ENCODE data around the gene H1-8. TPM values are rescaled to one million over a fixed set of nuclear protein-coding genes. Genes with fewer than 3 reads are reported as not detected.
"Not testable (repeated sequence)": the region's sequence is repeated elsewhere in the genome, so short reads cannot be mapped to it uniquely, and the experiment has no call there.

The H1-8 gene
- total and polyA plus RNA-seq, 8 donors, result not detected

- TF ChIP-seq EP300 (IDR thresholded peaks at IDR 0.05) (no peak), POLR2AphosphoS5 (IDR thresholded peaks at IDR 0.05) (no peak), POLR2A (IDR thresholded peaks at IDR 0.05) (no peak)
- TF ChIP-seq, protein P1, sequence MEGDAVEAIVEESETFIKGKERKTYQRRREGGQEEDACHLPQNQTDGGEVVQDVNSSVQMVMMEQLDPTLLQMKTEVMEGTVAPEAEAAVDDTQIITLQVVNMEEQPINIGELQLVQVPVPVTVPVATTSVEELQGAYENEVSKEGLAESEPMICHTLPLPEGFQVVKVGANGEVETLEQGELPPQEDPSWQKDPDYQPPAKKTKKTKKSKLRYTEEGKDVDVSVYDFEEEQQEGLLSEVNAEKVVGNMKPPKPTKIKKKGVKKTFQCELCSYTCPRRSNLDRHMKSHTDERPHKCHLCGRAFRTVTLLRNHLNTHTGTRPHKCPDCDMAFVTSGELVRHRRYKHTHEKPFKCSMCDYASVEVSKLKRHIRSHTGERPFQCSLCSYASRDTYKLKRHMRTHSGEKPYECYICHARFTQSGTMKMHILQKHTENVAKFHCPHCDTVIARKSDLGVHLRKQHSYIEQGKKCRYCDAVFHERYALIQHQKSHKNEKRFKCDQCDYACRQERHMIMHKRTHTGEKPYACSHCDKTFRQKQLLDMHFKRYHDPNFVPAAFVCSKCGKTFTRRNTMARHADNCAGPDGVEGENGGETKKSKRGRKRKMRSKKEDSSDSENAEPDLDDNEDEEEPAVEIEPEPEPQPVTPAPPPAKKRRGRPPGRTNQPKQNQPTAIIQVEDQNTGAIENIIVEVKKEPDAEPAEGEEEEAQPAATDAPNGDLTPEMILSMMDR (IDR thresholded peaks at IDR 0.05), result no peak
- H3K4me1 ChIP-seq, result no peaks in the 10 kb centered on the region
Measured at GRCh38 chr3:129512595-129512994, 30.4 kb upstream of the H1-8 start.

DNA sequence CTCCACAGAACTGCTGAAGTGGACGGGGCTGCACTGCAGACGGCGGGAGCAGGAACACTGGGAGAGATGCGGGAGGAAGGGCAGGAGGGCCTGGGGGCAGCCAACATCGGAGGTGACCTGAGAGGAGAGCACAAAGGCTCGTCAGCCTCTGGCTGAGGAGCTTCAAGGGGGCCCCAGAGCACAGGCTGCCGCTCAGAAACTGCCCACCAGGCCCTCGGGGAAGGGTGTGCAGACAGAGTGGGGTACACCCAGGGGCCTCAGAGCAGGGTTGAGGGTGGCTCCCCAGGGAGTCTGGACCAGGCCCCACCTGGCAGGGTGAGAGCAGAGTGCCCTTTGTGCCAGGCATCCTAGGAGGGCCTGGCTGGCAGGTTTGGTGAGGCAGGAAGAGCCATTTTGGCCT lies 29.3 kb upstream of the H1-8 start:
- Histone ChIP-seq H3K36me3 (peaks cover 14 to 95% (median 87%) of the 10 kb centered on the region in 4 donors), H3K4me3 (no peak overlapping the region), H3K9me3 (no peaks in the 10 kb centered on the region), H3K4me1 (no peaks in the 10 kb centered on the region), H3K27me3 (no peaks in the 10 kb centered on the region), H3K27ac (no peak overlapping the region)
- no peak for DNase-seq
- intact Hi-C loops (cut with DNase I; ENCODE audit: low total_unique reads), result no loop called here
- WGBS, 5 donors, result 87 to 95% (median 93%) methylated on average over 8 of the region's 8 CpGs
- TF ChIP-seq POLR2AphosphoS5 (IDR thresholded peaks at IDR 0.05) (no peak), EP300 (IDR thresholded peaks at IDR 0.05) (no peak), POLR2A (IDR thresholded peaks at IDR 0.05) (no peak)
- TF ChIP-seq, protein P1 (IDR thresholded peaks at IDR 0.05), result no peak

More at GRCh38 chr3:129512595-129512994, 30.4 kb upstream of the H1-8 start:
- Histone ChIP-seq H3K36me3 (peaks cover 11 to 92% (median 85%) of the 10 kb centered on the region in 4 donors), H3K9me3 (no peaks in the 10 kb centered on the region), H3K27me3 (no peaks in the 10 kb centered on the region), H3K4me3 (no peak overlapping the region), H3K27ac (no peak overlapping the region)
- DNase-seq, result no peak
- intact Hi-C loops (cut with DNase I; ENCODE audit: low total_unique reads), result no loop called here

- Histone ChIP-seq H3K36me3 (peaks cover 15 to 98% (median 87%) of the 10 kb centered on the region in 4 donors), H3K27ac (no peak overlapping the region), H3K4me1 (no peaks in the 10 kb centered on the region), H3K9me3 (no peaks in the 10 kb centered on the region), H3K27me3 (no peaks in the 10 kb centered on the region), H3K4me3 (no peak overlapping the region)
- DNase-seq, result no peak
- TF ChIP-seq, protein P1 (IDR thresholded peaks at IDR 0.05), result no peak
- TF ChIP-seq POLR2AphosphoS5 (IDR thresholded peaks at IDR 0.05) (no peak), POLR2A (IDR thresholded peaks at IDR 0.05) (no peak), EP300 (IDR thresholded peaks at IDR 0.05) (no peak)
- intact Hi-C loops (cut with DNase I; ENCODE audit: low total_unique reads), result no loop called here
- 72 to 97% (median 93%) methylated on average over 6 to 10 of the region's 10 CpGs for WGBS, 5 donors
Measured at GRCh38 chr3:129514110-129514509, 28.9 kb upstream of the H1-8 start.

DNA sequence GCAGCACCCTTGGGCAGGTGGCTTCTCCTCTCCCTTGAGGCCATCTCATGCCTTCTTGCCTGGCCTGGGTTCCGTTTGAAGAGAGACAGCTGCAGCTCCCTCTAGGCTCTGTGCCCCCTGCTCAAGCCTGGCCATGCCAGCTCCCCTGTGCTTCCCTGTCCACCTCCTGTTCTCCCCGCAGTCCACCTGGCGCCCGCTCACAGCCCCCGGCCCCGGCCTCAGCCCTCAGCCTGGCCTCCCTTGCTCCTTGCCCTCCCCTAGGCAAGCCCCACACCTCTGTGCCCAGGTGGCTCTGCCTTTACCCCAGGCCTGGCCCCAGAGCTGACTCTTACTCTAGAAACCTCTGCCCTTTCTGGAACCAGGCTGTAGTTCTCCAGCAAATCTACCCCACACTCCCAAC lies 28.4 kb upstream of the H1-8 start:
- intact Hi-C loops (cut with DNase I; ENCODE audit: low total_unique reads), result no loop called here
- H3K9me3 ChIP-seq, result no peaks in the 10 kb centered on the region
- H3K36me3 ChIP-seq, result peaks cover 16 to 98% (median 87%) of the 10 kb centered on the region in 4 donors
- TF ChIP-seq POLR2A (IDR thresholded peaks at IDR 0.05) (no peak), POLR2AphosphoS5 (IDR thresholded peaks at IDR 0.05) (no peak), EP300 (IDR thresholded peaks at IDR 0.05) (no peak)
- TF ChIP-seq, protein P1 (IDR thresholded peaks at IDR 0.05), result no peak
- no peaks in the 10 kb centered on the region for H3K4me1 ChIP-seq
- H3K27ac ChIP-seq, result no peak overlapping the region
- WGBS, 5 donors, result 91 to 97% (median 94%) methylated on average over 6 of the region's 6 CpGs
- H3K4me3 ChIP-seq, result no peak overlapping the region
- no peaks in the 10 kb centered on the region for H3K27me3 ChIP-seq
- no peak for DNase-seq

DNA sequence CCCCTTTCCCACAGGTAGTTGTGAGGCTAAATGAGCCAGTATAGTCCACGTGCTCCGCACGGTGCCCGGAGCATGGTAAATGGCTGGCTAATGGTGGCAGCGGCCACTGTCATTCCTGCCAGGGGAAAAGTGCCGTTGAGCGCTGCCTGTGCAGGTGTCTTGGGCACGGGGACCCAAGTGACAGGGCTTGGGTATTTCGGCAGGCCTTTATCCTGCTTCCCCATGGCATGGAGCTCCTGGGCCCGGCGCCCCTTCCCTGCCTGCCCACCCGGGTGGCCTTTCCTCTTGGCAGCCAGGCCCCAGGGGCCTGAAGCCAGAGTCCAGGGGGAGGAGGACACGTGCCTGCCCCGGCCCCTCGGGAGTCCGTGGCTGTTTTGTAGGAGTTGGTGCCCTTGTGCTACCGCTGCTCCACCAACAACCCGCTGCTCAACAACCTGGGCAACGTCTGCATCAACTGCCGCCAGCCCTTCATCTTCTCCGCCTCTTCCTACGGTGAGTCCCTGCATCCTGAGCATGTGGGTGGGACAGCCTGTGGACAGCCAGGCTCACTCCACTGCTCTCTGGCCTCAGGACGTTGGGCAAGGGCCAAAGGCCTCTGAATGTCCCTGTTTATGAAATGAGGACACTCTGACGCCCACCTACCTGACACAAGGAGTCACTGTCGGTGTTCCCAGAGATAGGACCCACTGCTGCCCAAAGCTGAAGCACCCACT lies 27.7 kb upstream of the H1-8 start:
- H3K27ac ChIP-seq; H3K9me3 ChIP-seq; H3K4me3 ChIP-seq; H3K27me3 ChIP-seq; H3K4me1 ChIP-seq; DNase-seq; intact Hi-C loops (cut with DNase I; ENCODE audit: low total_unique reads): not testable (repeated sequence)
- peaks cover 19 to 98% (median 87%) of the 10 kb centered on the region in 4 donors for H3K36me3 ChIP-seq
- WGBS, 5 donors, result 90 to 94% (median 94%) methylated on average over 9 to 21 of the region's 25 CpGs

DNA sequence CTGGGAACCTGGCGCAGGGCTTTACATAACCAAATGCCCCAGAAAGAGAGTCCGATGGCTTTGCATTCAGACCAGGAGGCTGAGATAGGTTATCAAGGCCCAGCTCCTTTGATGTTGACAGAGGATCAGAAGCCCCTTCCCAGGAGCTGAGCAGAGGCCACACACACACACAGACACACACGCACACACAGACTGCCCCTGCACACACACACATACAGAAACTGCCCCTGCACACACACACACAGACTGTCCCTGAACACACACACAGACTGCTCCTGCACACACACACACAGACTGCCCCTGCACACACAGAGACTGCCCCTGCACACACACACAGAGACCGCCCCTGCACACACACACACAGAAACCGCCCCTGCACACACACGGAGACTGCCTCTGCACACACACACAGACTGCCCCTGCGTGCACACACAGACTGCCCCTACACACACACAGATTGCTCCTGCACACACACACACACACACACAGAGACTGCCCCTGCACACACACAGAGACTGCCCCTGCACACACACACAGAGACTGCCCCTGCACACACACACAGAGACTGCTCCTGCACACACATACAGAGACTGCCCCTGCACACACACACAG lies 27.0 kb upstream of the H1-8 start:
- WGBS, 5 donors, result 76 to 87% (median 85%) methylated on average over 5 to 7 of the region's 7 CpGs
- intact Hi-C loops (cut with DNase I; ENCODE audit: low total_unique reads); H3K4me1 ChIP-seq; H3K27me3 ChIP-seq; H3K4me3 ChIP-seq; H3K27ac ChIP-seq; H3K9me3 ChIP-seq; DNase-seq: not testable (repeated sequence)
- peaks cover 19 to 92% (median 81%) of the 10 kb centered on the region in 4 donors for H3K36me3 ChIP-seq
